Measurements from ENCODE around the gene MACROH2A2.

GRCh38 chr10:70034232-70034631, 18.4 kb upstream of the MACROH2A2 start:
- TF ChIP-seq POLR2A (IDR thresholded peaks at IDR 0.05; ENCODE audit: low read depth, low read length), result no peak
- TF ChIP-seq POLR2AphosphoS5 (IDR thresholded peaks at IDR 0.05; ENCODE audit: low read depth, low read length), result no peak
